Measurements from ENCODE around the gene CAPRIN1. TPM values are rescaled to one million over a fixed set of nuclear protein-coding genes. Genes with fewer than 3 reads are reported as not detected.
A peak's percentile ranks its signal among the peaks of the same experiment; 100 is the strongest.

Gene CAPRIN1
- total and polyA plus RNA-seq, 10 of the 15 experiments (the other 5 are each of a cell fraction or from before 2014, with no cell fraction given): 50.4 to 228 (median 191) TPM

GRCh38 chr11:34105079-34105956 is 53.8 kb downstream of the CAPRIN1 start, which contains the start of gene NAT10 (continued):
- TF ChIP-seq, protein P1, sequence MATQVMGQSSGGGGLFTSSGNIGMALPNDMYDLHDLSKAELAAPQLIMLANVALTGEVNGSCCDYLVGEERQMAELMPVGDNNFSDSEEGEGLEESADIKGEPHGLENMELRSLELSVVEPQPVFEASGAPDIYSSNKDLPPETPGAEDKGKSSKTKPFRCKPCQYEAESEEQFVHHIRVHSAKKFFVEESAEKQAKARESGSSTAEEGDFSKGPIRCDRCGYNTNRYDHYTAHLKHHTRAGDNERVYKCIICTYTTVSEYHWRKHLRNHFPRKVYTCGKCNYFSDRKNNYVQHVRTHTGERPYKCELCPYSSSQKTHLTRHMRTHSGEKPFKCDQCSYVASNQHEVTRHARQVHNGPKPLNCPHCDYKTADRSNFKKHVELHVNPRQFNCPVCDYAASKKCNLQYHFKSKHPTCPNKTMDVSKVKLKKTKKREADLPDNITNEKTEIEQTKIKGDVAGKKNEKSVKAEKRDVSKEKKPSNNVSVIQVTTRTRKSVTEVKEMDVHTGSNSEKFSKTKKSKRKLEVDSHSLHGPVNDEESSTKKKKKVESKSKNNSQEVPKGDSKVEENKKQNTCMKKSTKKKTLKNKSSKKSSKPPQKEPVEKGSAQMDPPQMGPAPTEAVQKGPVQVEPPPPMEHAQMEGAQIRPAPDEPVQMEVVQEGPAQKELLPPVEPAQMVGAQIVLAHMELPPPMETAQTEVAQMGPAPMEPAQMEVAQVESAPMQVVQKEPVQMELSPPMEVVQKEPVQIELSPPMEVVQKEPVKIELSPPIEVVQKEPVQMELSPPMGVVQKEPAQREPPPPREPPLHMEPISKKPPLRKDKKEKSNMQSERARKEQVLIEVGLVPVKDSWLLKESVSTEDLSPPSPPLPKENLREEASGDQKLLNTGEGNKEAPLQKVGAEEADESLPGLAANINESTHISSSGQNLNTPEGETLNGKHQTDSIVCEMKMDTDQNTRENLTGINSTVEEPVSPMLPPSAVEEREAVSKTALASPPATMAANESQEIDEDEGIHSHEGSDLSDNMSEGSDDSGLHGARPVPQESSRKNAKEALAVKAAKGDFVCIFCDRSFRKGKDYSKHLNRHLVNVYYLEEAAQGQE (IDR thresholded peaks at IDR 0.05; ENCODE audit: low read depth, low read length): no peak; the same call in 1 of the 2 replicates
- TF ChIP-seq SREBF2 (IDR thresholded peaks at IDR 0.05; ENCODE audit: low read length) (no peak), SIN3A (IDR thresholded peaks at IDR 0.05; ENCODE audit: low read depth, low read length) (peak; percentile 97; the same call in 1 of the 2 replicates), CREB1 (IDR thresholded peaks at IDR 0.05; ENCODE audit: low read depth) (peak; percentile 100), TCF3 (IDR thresholded peaks at IDR 0.05; ENCODE audit: borderline replicate concordance, insufficient read depth, low read depth, low read length) (peak; percentile 68; the same call in 1 of the 2 replicates), ZNF24 (IDR thresholded peaks at IDR 0.05) (no peak), PML (IDR thresholded peaks at IDR 0.05; ENCODE audit: low read length) (peak; percentile 20), STAT1 (conservative IDR thresholded peaks at IDR 0.05) (no peak), POLR2AphosphoS5 (IDR thresholded peaks at IDR 0.05; ENCODE audit: low read length) (peak; percentile 98), CUX1 (IDR thresholded peaks at IDR 0.05; ENCODE audit: insufficient replicate concordance, low read depth, low read length) (no peak), RB1 (IDR thresholded peaks at IDR 0.05; ENCODE audit: borderline replicate concordance) (0 out of 2 replicates have a peak, but pooled peaks have one; percentile 45), PKNOX1 (IDR thresholded peaks at IDR 0.05) (peak; percentile 41; the same call in 1 of the 2 replicates)
- TF ChIP-seq, protein P2, sequence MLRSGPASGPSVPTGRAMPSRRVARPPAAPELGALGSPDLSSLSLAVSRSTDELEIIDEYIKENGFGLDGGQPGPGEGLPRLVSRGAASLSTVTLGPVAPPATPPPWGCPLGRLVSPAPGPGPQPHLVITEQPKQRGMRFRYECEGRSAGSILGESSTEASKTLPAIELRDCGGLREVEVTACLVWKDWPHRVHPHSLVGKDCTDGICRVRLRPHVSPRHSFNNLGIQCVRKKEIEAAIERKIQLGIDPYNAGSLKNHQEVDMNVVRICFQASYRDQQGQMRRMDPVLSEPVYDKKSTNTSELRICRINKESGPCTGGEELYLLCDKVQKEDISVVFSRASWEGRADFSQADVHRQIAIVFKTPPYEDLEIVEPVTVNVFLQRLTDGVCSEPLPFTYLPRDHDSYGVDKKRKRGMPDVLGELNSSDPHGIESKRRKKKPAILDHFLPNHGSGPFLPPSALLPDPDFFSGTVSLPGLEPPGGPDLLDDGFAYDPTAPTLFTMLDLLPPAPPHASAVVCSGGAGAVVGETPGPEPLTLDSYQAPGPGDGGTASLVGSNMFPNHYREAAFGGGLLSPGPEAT (IDR thresholded peaks at IDR 0.05; ENCODE audit: low read depth): peak; percentile 95
- TF ChIP-seq, protein P3, sequence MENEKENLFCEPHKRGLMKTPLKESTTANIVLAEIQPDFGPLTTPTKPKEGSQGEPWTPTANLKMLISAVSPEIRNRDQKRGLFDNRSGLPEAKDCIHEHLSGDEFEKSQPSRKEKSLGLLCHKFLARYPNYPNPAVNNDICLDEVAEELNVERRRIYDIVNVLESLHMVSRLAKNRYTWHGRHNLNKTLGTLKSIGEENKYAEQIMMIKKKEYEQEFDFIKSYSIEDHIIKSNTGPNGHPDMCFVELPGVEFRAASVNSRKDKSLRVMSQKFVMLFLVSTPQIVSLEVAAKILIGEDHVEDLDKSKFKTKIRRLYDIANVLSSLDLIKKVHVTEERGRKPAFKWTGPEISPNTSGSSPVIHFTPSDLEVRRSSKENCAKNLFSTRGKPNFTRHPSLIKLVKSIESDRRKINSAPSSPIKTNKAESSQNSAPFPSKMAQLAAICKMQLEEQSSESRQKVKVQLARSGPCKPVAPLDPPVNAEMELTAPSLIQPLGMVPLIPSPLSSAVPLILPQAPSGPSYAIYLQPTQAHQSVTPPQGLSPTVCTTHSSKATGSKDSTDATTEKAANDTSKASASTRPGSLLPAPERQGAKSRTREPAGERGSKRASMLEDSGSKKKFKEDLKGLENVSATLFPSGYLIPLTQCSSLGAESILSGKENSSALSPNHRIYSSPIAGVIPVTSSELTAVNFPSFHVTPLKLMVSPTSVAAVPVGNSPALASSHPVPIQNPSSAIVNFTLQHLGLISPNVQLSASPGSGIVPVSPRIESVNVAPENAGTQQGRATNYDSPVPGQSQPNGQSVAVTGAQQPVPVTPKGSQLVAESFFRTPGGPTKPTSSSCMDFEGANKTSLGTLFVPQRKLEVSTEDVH (IDR thresholded peaks at IDR 0.05; ENCODE audit: low read depth, partially characterized antibody): peak; percentile 19

All from GM12878 (cell line).